OCI-LY1 (cell line): ENCODE data around the gene DNAJC25.
"Not testable (repeated sequence)": the region's sequence is repeated elsewhere in the genome, so short reads cannot be mapped to it uniquely, and the experiment has no call there.

Experiments used
- CTCF ChIP-seq: fragments of 200-600 bp; sonication (generic), shearing (Covaris generic); IDR thresholded peaks from 2 replicates; pipeline ENCODE4 v1.5.1; 2017; ENCODE audit warnings: mild to moderate bottlenecking, antibody characterized with exemption, low read length, moderate library complexity, mixed read lengths
- EZH2 ChIP-seq: fragments of 200-600 bp; sonication (generic), shearing (Covaris generic); IDR thresholded peaks from 2 replicates; pipeline ENCODE4 v1.8.0; 2017; ENCODE audit warnings: borderline replicate concordance, mixed run types, mild to moderate bottlenecking, antibody characterized with exemption, low read length, moderate library complexity, mixed read lengths

GRCh38 chr9:111617349-111617748 lies 13.8 kb upstream of the DNAJC25 start:
- not testable (repeated sequence) for TF ChIP-seq EZH2, CTCF
